Astrocyte of the hippocampus (primary cell): ENCODE data around the gene DNMT3A.
A peak's percentile ranks its signal among the peaks of the same experiment; 100 is the strongest.

ENCODE experiments used
- DNase-seq: peaks from one replicate; pipeline ENCODE4 v3.0.0; 2011; ENCODE audit warnings: low read depth, low spot score

DNMT3A gene

GRCh38 chr2:25258847-25259736 lies 82.6 kb downstream of the DNMT3A start:
- DNase-seq: no peak

GRCh38 chr2:25257931-25258846 lies 83.5 kb downstream of the DNMT3A start:
- DNase-seq: no peak

- DNase-seq: peak; percentile 76
Measured at GRCh38 chr2:25257032-25257552, 84.6 kb downstream of the DNMT3A start.

- DNase-seq: no peak
Measured at GRCh38 chr2:25256488-25256875, 85.2 kb downstream of the DNMT3A start.

GRCh38 chr2:25255745-25256487 lies 85.8 kb downstream of the DNMT3A start:
- no peak for DNase-seq

- DNase-seq: no peak
Measured at GRCh38 chr2:25254961-25255360, 86.8 kb downstream of the DNMT3A start.

- DNase-seq: no peak
Measured at GRCh38 chr2:25253153-25253626, 88.5 kb downstream of the DNMT3A start.

- DNase-seq: peak; percentile 91
Measured at GRCh38 chr2:25252291-25253152, 89.2 kb downstream of the DNMT3A start.

GRCh38 chr2:25251422-25252273 lies 90.1 kb downstream of the DNMT3A start:
- DNase-seq: peak; percentile 71

GRCh38 chr2:25251071-25251421 lies 90.7 kb downstream of the DNMT3A start:
- DNase-seq: no peak

- peak; percentile 68 for DNase-seq
Measured at GRCh38 chr2:25250331-25251070, 91.2 kb downstream of the DNMT3A start.

- DNase-seq: no peak
Measured at GRCh38 chr2:25249785-25250184, 91.9 kb downstream of the DNMT3A start.

- DNase-seq: no peak
Measured at GRCh38 chr2:25247792-25248512, 93.8 kb downstream of the DNMT3A start.

- no peak for DNase-seq
Measured at GRCh38 chr2:25246558-25247290, 95.0 kb downstream of the DNMT3A start.

- no peak for DNase-seq
Measured at GRCh38 chr2:25246001-25246400, 95.7 kb downstream of the DNMT3A start.

- DNase-seq: no peak
Measured at GRCh38 chr2:25245141-25245540, 96.6 kb downstream of the DNMT3A start.

GRCh38 chr2:25243995-25244394 lies 97.7 kb downstream of the DNMT3A start:
- no peak for DNase-seq
